Liver (tissue), 3 donors: Measurements from ENCODE around the gene USP24.

Source experiments
- CTCF ChIP-seq: fragments of 150-350 bp; IDR thresholded peaks from 2 replicates; pipeline ENCODE4 v1.5.1; 2017; ENCODE audit warnings: improper control_type of control experiment, low read depth, low read length; ENCODE audit not compliant: missing input control
- EGR1 ChIP-seq, 2 donors: IDR thresholded peaks; 2 replicates each; pipeline ENCODE4 v1.6.1; 2016 to 2018; ENCODE audit warnings: antibody characterized with exemption in 2 of 2, low read depth in 2 of 2
- donor health status: healthy.
- donor health status: healthy.

- TF ChIP-seq EGR1 (IDR thresholded peaks at IDR 0.05; ENCODE audit: low read depth in 2 of 2) (no peak), CTCF (no peak)
These were observed 157.8 kb downstream of the USP24 start for GRCh38 chr1:55057270-55057955.
